Activated naive CD4-positive, alpha-beta T cell treated with anti-CD3 and anti-CD28 coated beads, Interleukin-2, amount 10 ng/mL, durations not matched to agents 7 days and 5 days (primary cell): Measurements from ENCODE around the gene UNC5CL.
A peak's percentile ranks its signal among the peaks of the same experiment; 100 is the strongest.

Experiments
- CTCF ChIA-PET: fragments of 350-600 bp; sonication (Branson Sonifier 250); formaldehyde crosslinking; loops from one replicate; lab custom pipeline; 2021; ENCODE audit warnings: antibody characterized with exemption; lab: Charles Lee
- DNase-seq: peaks from one replicate; pipeline ENCODE4 v3.0.0-alpha.2; 2020
- H3K27ac Mint-ChIP-seq: one replicate; pipeline ENCODE4 v1.8.0; 2021; ENCODE audit warnings: mild to moderate bottlenecking, moderate library complexity, mixed read lengths
- H3K27me3 Mint-ChIP-seq: one replicate; pipeline ENCODE4 v1.8.0; 2021; ENCODE audit warnings: mild to moderate bottlenecking, mixed read lengths
- H3K36me3 Mint-ChIP-seq: one replicate; pipeline ENCODE4 v1.8.0; 2021; ENCODE audit warnings: mixed read lengths
- H3K4me1 Mint-ChIP-seq: one replicate; pipeline ENCODE4 v1.8.0; 2021; ENCODE audit warnings: mixed read lengths
- H3K4me3 Mint-ChIP-seq: one replicate; pipeline ENCODE4 v1.8.0; 2021; ENCODE audit warnings: mild to moderate bottlenecking, moderate library complexity, mixed read lengths
- H3K9me3 Mint-ChIP-seq: one replicate; pipeline ENCODE4 v1.8.0; 2021; ENCODE audit warnings: mixed read lengths

The UNC5CL gene

GRCh38 chr6:41039060-41039998, at the start of gene UNC5CL:
Gene UNC5CL, minus strand, starts transcription at chr6:41039221. Its CDS starts 4,147 bp downstream, at chr6:41035074.
- Mint-ChIP-seq H3K27ac (no peak within 1 kb of the TSS), H3K4me3 (no peak within 1 kb of the TSS)

GRCh38 chr6:41088451-41088850, 49.4 kb upstream of the UNC5CL start:
- CTCF ChIA-PET: no interaction called here
- Mint-ChIP-seq H3K36me3 (peaks cover 70% of the 10 kb centered on the region), H3K4me1 (peaks cover 7% of the 10 kb centered on the region), H3K4me3 (no peak overlapping the region), H3K27me3 (no peaks in the 10 kb centered on the region), H3K27ac (peak overlapping the region; percentile 62), H3K9me3 (no peaks in the 10 kb centered on the region)
- DNase-seq: no peak

More at GRCh38 chr6:41039060-41039998, at the start of gene UNC5CL:
- peak; percentile 81 for DNase-seq
- Mint-ChIP-seq H3K4me1 (peaks cover 13% of the 10 kb centered on the region), H3K36me3 (no peaks in the 10 kb centered on the region), H3K9me3 (no peaks in the 10 kb centered on the region), H3K27me3 (peaks cover 4% of the 10 kb centered on the region)
- CTCF ChIA-PET: interaction anchor here (0.7 to 7.4 kb wide), 17 partner anchors 11 to 260 kb away, joined by 3 to 113 read pairs (median 5); no protein-coding TSS in a partner anchor

GRCh38 chr6:41085182-41085581, 46.2 kb upstream of the UNC5CL start:
- peaks cover 37% of the 10 kb centered on the region for H3K4me1 Mint-ChIP-seq

GRCh38 chr6:41083072-41083471, 44.1 kb upstream of the UNC5CL start:
- Mint-ChIP-seq H3K36me3 (peaks cover 79% of the 10 kb centered on the region), H3K4me1 (peaks cover 53% of the 10 kb centered on the region), H3K27ac (no peak overlapping the region), H3K9me3 (no peaks in the 10 kb centered on the region), H3K4me3 (no peak overlapping the region), H3K27me3 (no peaks in the 10 kb centered on the region)
- CTCF ChIA-PET: interaction anchor here (1.5 kb wide), 1 partner anchor 99 kb away, joined by 4 read pairs; no protein-coding TSS in a partner anchor
- DNase-seq: no peak

More at GRCh38 chr6:41085182-41085581, 46.2 kb upstream of the UNC5CL start:
- Mint-ChIP-seq H3K27ac (no peak overlapping the region), H3K27me3 (no peaks in the 10 kb centered on the region), H3K36me3 (peaks cover 73% of the 10 kb centered on the region), H3K4me3 (no peak overlapping the region), H3K9me3 (no peaks in the 10 kb centered on the region)
- DNase-seq: no peak
- CTCF ChIA-PET: no interaction called here

- DNase-seq: peak; percentile 59
- Mint-ChIP-seq H3K27ac (peak overlapping the region; percentile 92), H3K4me1 (peaks cover 66% of the 10 kb centered on the region), H3K27me3 (no peaks in the 10 kb centered on the region), H3K36me3 (peaks cover 66% of the 10 kb centered on the region), H3K4me3 (peak overlapping the region; percentile 71), H3K9me3 (no peaks in the 10 kb centered on the region)
- CTCF ChIA-PET: interaction anchor here (1.3 to 1.6 kb wide), 3 partner anchors 11 to 102 kb away, joined by 3 to 6 read pairs (median 5); no protein-coding TSS in a partner anchor
Measured at GRCh38 chr6:41080621-41081020, 41.6 kb upstream of the UNC5CL start.

GRCh38 chr6:41079080-41079479, 40.1 kb upstream of the UNC5CL start:
- no peak for DNase-seq
- Mint-ChIP-seq H3K4me1 (peaks cover 79% of the 10 kb centered on the region), H3K36me3 (peaks cover 64% of the 10 kb centered on the region), H3K9me3 (no peaks in the 10 kb centered on the region), H3K4me3 (no peak overlapping the region), H3K27me3 (no peaks in the 10 kb centered on the region), H3K27ac (peak overlapping the region; percentile 11)
- CTCF ChIA-PET: interaction anchor here (1.3 to 1.6 kb wide), 2 partner anchors 10 to 239 kb away, joined by 3 read pairs; no protein-coding TSS in a partner anchor

- H3K4me3 Mint-ChIP-seq: no peak overlapping the region
Measured at GRCh38 chr6:41078101-41078500, 39.1 kb upstream of the UNC5CL start.

GRCh38 chr6:41077536-41077935, 38.5 kb upstream of the UNC5CL start:
- no peak overlapping the region for H3K27ac Mint-ChIP-seq
- H3K4me1 Mint-ChIP-seq: peaks cover 71% of the 10 kb centered on the region
- no peak for DNase-seq
- no peak overlapping the region for H3K4me3 Mint-ChIP-seq
- H3K27me3 Mint-ChIP-seq: no peaks in the 10 kb centered on the region
- peaks cover 52% of the 10 kb centered on the region for H3K36me3 Mint-ChIP-seq
- H3K9me3 Mint-ChIP-seq: no peaks in the 10 kb centered on the region
- CTCF ChIA-PET: no interaction called here

More at GRCh38 chr6:41078101-41078500, 39.1 kb upstream of the UNC5CL start:
- Mint-ChIP-seq H3K27me3 (no peaks in the 10 kb centered on the region), H3K4me1 (peaks cover 76% of the 10 kb centered on the region), H3K36me3 (peaks cover 58% of the 10 kb centered on the region), H3K9me3 (no peaks in the 10 kb centered on the region), H3K27ac (no peak overlapping the region)
- DNase-seq: no peak
- CTCF ChIA-PET: no interaction called here

- Mint-ChIP-seq H3K9me3 (no peaks in the 10 kb centered on the region), H3K36me3 (peaks cover 44% of the 10 kb centered on the region), H3K27me3 (no peaks in the 10 kb centered on the region), H3K4me1 (peaks cover 63% of the 10 kb centered on the region), H3K4me3 (peak overlapping the region; percentile 86), H3K27ac (peak overlapping the region; percentile 43)
- CTCF ChIA-PET: interaction anchor here (1.4 to 2.1 kb wide), 3 partner anchors 15 to 106 kb away, joined by 4 to 8 read pairs (median 5); no protein-coding TSS in a partner anchor
- DNase-seq: no peak
Measured at GRCh38 chr6:41075651-41076626, 36.9 kb upstream of the UNC5CL start.

- Mint-ChIP-seq H3K27ac (peak overlapping the region; percentile 94), H3K36me3 (peaks cover 39% of the 10 kb centered on the region), H3K27me3 (no peaks in the 10 kb centered on the region), H3K4me3 (peak overlapping the region; percentile 86), H3K9me3 (no peaks in the 10 kb centered on the region), H3K4me1 (peaks cover 62% of the 10 kb centered on the region)
- CTCF ChIA-PET: interaction anchor here (0.7 to 2.1 kb wide), 4 partner anchors 46 to 107 kb away, joined by 3 to 8 read pairs (median 4); no protein-coding TSS in a partner anchor
- no peak for DNase-seq
Measured at GRCh38 chr6:41074692-41075436, 35.8 kb upstream of the UNC5CL start.

- peak overlapping the region; percentile 86 for H3K4me3 Mint-ChIP-seq
- H3K4me1 Mint-ChIP-seq: peaks cover 62% of the 10 kb centered on the region
- H3K9me3 Mint-ChIP-seq: no peaks in the 10 kb centered on the region
- peaks cover 32% of the 10 kb centered on the region for H3K36me3 Mint-ChIP-seq
- CTCF ChIA-PET: interaction anchor here (0.7 to 1.3 kb wide), 2 partner anchors 102 to 108 kb away, joined by 3 to 4 read pairs; no protein-coding TSS in a partner anchor
- DNase-seq: no peak
- H3K27ac Mint-ChIP-seq: peak overlapping the region; percentile 94
- H3K27me3 Mint-ChIP-seq: no peaks in the 10 kb centered on the region
Measured at GRCh38 chr6:41073968-41074691, 35.1 kb upstream of the UNC5CL start.

GRCh38 chr6:41073203-41073967, 34.4 kb upstream of the UNC5CL start:
- peaks cover 33% of the 10 kb centered on the region for H3K36me3 Mint-ChIP-seq
- no peaks in the 10 kb centered on the region for H3K9me3 Mint-ChIP-seq
- CTCF ChIA-PET: interaction anchor here (0.5 to 1.4 kb wide), 3 partner anchors 109 to 177 kb away, joined by 3 read pairs; no protein-coding TSS in a partner anchor
- peaks cover 63% of the 10 kb centered on the region for H3K4me1 Mint-ChIP-seq
- H3K27me3 Mint-ChIP-seq: no peaks in the 10 kb centered on the region
- peak; percentile 92 for DNase-seq
- peak overlapping the region; percentile 91 for H3K4me3 Mint-ChIP-seq
- peak overlapping the region; percentile 99 for H3K27ac Mint-ChIP-seq
